Parathyroid adenoma (tissue), 2 donors: ENCODE measurements around the gene MAP7.

Experiments used
- H2AFZ ChIP-seq: fragments of 300-600 bp; sonication (generic); one replicate; pipeline ENCODE4 v1.7.0; 2017; ENCODE audit warnings: antibody characterized with exemption, mild to moderate bottlenecking
- H3K27ac ChIP-seq: fragments of 300-600 bp; sonication (generic); one replicate; pipeline ENCODE4 v1.7.0; 2017
- H3K27me3 ChIP-seq: fragments of 300-600 bp; sonication (generic); one replicate; pipeline ENCODE4 v1.7.0; 2017; ENCODE audit warnings: low read length; ENCODE audit not compliant: control insufficient read depth, insufficient read depth
- H3K36me3 ChIP-seq: fragments of 300-600 bp; sonication (generic); one replicate; pipeline ENCODE4 v1.7.0; 2017; ENCODE audit warnings: low read length; ENCODE audit not compliant: control insufficient read depth, insufficient read depth
- H3K4me1 ChIP-seq: fragments of 300-600 bp; sonication (generic); one replicate; pipeline ENCODE4 v1.7.0; 2017; ENCODE audit warnings: control low read depth
- H3K4me2 ChIP-seq: fragments of 300-600 bp; sonication (generic); one replicate; pipeline ENCODE4 v1.7.0; 2017; ENCODE audit warnings: low read length
- H3K4me3 ChIP-seq: fragments of 300-600 bp; sonication (generic); one replicate; pipeline ENCODE4 v1.7.0; 2017; ENCODE audit warnings: low read depth, low read length
- H3K79me2 ChIP-seq: fragments of 300-600 bp; sonication (generic); one replicate; pipeline ENCODE4 v1.7.0; 2017; ENCODE audit warnings: control low read depth
- H3K9ac ChIP-seq: fragments of 300-600 bp; sonication (generic); one replicate; pipeline ENCODE4 v1.7.0; 2017; ENCODE audit warnings: mild to moderate bottlenecking
- H3K9me3 ChIP-seq: fragments of 300-600 bp; sonication (generic); one replicate; pipeline ENCODE4 v1.7.0; 2017; ENCODE audit warnings: low read length; ENCODE audit not compliant: control insufficient read depth
- CTCF ChIP-seq: fragments of 300-600 bp; sonication (generic); IDR thresholded peaks from one replicate; pipeline ENCODE4 v1.7.0; 2017; ENCODE audit warnings: antibody characterized with exemption, mild to moderate bottlenecking
- donor health status: primary hyperparathyroidism.

Gene MAP7

GRCh38 chr6:136429264-136430065 lies 120.8 kb downstream of the MAP7 start:
- Histone ChIP-seq H3K36me3 (no peaks in the 10 kb centered on the region), H3K79me2 (peaks cover 13% of the 10 kb centered on the region), H3K4me1 (peaks cover 8% of the 10 kb centered on the region), H3K27me3 (no peaks in the 10 kb centered on the region), H3K4me3 (no peak overlapping the region), H3K9ac (no peak overlapping the region), H2AFZ (no peak overlapping the region), H3K9me3 (no peaks in the 10 kb centered on the region), H3K4me2 (peak overlapping the region; percentile 19), H3K27ac (no peak overlapping the region)
- no peak for TF ChIP-seq CTCF

- H3K9me3 ChIP-seq = no peaks in the 10 kb centered on the region
- H3K9ac ChIP-seq = no peak overlapping the region
- peaks cover 17% of the 10 kb centered on the region for H3K79me2 ChIP-seq
- H3K4me2 ChIP-seq = no peak overlapping the region
- no peak for TF ChIP-seq CTCF
- no peak overlapping the region for H3K4me3 ChIP-seq
- H3K27me3 ChIP-seq = no peaks in the 10 kb centered on the region
- no peak overlapping the region for H2AFZ ChIP-seq
- H3K4me1 ChIP-seq = peaks cover 8% of the 10 kb centered on the region
- no peak overlapping the region for H3K27ac ChIP-seq
- H3K36me3 ChIP-seq = no peaks in the 10 kb centered on the region
Observed at GRCh38 chr6:136427378-136427717, 122.9 kb downstream of the MAP7 start.

GRCh38 chr6:136426627-136427377 lies 123.4 kb downstream of the MAP7 start:
- Histone ChIP-seq H3K4me2 (no peak overlapping the region), H3K4me1 (peaks cover 8% of the 10 kb centered on the region), H3K9me3 (no peaks in the 10 kb centered on the region), H3K27ac (no peak overlapping the region), H3K79me2 (peaks cover 17% of the 10 kb centered on the region), H3K36me3 (no peaks in the 10 kb centered on the region), H3K4me3 (no peak overlapping the region), H3K27me3 (no peaks in the 10 kb centered on the region), H2AFZ (no peak overlapping the region), H3K9ac (no peak overlapping the region)
- TF ChIP-seq CTCF = no peak

- H3K9me3 ChIP-seq = no peaks in the 10 kb centered on the region
- H3K79me2 ChIP-seq = peaks cover 10% of the 10 kb centered on the region
- TF ChIP-seq CTCF = no peak
- no peak overlapping the region for H3K4me2 ChIP-seq
- no peaks in the 10 kb centered on the region for H3K27me3 ChIP-seq
- H3K27ac ChIP-seq = no peak overlapping the region
- H3K4me1 ChIP-seq = peaks cover 8% of the 10 kb centered on the region
- H3K36me3 ChIP-seq = no peaks in the 10 kb centered on the region
- H2AFZ ChIP-seq = no peak overlapping the region
- H3K9ac ChIP-seq = no peak overlapping the region
- no peak overlapping the region for H3K4me3 ChIP-seq
Observed at GRCh38 chr6:136425793-136426192, 124.4 kb downstream of the MAP7 start.
